GM10847 (cell line): ENCODE data around the gene INPP4B.

Source experiments
- POLR2A ChIP-seq: IDR thresholded peaks from 2 replicates; pipeline ENCODE4 v1.6.1; 2011; ENCODE audit not compliant: insufficient read length; ENCODE audit errors: extremely low read depth

INPP4B gene

GRCh38 chr4:142278663-142279062 lies 567.4 kb downstream of the INPP4B start:
- TF ChIP-seq POLR2A, result no peak

GRCh38 chr4:142278171-142278570 lies 567.9 kb downstream of the INPP4B start:
- no peak for TF ChIP-seq POLR2A

GRCh38 chr4:142274137-142274536 lies 572.0 kb downstream of the INPP4B start:
- no peak for TF ChIP-seq POLR2A

- no peak for TF ChIP-seq POLR2A
These were observed 573.6 kb downstream of the INPP4B start for GRCh38 chr4:142272452-142272851.

- TF ChIP-seq POLR2A, result no peak
These were observed 574.3 kb downstream of the INPP4B start for GRCh38 chr4:142271832-142272231.

- TF ChIP-seq POLR2A, result no peak
These were observed 579.0 kb downstream of the INPP4B start for GRCh38 chr4:142267101-142267500.

GRCh38 chr4:142265946-142266345 lies 580.2 kb downstream of the INPP4B start:
- TF ChIP-seq POLR2A, result no peak

- TF ChIP-seq POLR2A, result no peak
These were observed 580.6 kb downstream of the INPP4B start for GRCh38 chr4:142265536-142265935.

- no peak for TF ChIP-seq POLR2A
These were observed 581.1 kb downstream of the INPP4B start for GRCh38 chr4:142264961-142265360.

- TF ChIP-seq POLR2A, result no peak
These were observed 583.1 kb downstream of the INPP4B start for GRCh38 chr4:142262956-142263355.

GRCh38 chr4:142248946-142249345 lies 597.2 kb downstream of the INPP4B start:
- TF ChIP-seq POLR2A, result no peak

- no peak for TF ChIP-seq POLR2A
These were observed 602.8 kb downstream of the INPP4B start for GRCh38 chr4:142243255-142243654.

GRCh38 chr4:142242156-142242555 lies 603.9 kb downstream of the INPP4B start:
- TF ChIP-seq POLR2A, result no peak

GRCh38 chr4:142238589-142238988 lies 607.5 kb downstream of the INPP4B start:
- TF ChIP-seq POLR2A, result no peak

GRCh38 chr4:142236268-142236667 lies 609.8 kb downstream of the INPP4B start:
- no peak for TF ChIP-seq POLR2A

GRCh38 chr4:142231787-142232186 lies 614.3 kb downstream of the INPP4B start:
- no peak for TF ChIP-seq POLR2A

- TF ChIP-seq POLR2A, result no peak
These were observed 615.1 kb downstream of the INPP4B start for GRCh38 chr4:142230991-142231390.

GRCh38 chr4:142226014-142226413 lies 620.1 kb downstream of the INPP4B start:
- TF ChIP-seq POLR2A, result no peak

GRCh38 chr4:142222127-142222526 lies 624.0 kb downstream of the INPP4B start:
- no peak for TF ChIP-seq POLR2A

GRCh38 chr4:142218726-142219125 lies 627.4 kb downstream of the INPP4B start:
- no peak for TF ChIP-seq POLR2A
